HG03442 (cell line): ENCODE results near the gene HELB.

ENCODE experiments used
- ATAC-seq: cut with Tn5 transposase; IDR thresholded peaks from one replicate; pipeline ENCODE4 v1.9.1; 2021; ENCODE audit warnings: mild to moderate bottlenecking, moderate library complexity; ENCODE audit not compliant: unreplicated experiment

HELB gene

DNA sequence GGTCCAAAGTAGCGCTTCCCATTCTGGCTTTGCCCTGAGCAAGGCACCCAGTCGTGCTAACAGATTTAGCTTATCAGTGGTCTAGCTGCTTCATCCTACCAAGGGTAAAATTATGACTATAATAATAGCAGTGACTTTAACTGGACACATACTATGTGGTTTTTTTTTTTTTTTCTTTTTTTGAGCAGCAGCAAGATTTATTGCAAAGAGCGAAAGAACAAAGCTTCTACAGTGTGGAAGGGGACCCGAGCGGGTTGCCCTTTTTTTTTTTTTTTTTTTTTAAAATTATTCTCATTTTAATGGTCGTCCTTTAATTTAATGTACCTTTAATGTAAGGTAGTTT lies 505 bp downstream of the HELB start:
- no peak for ATAC-seq

DNA sequence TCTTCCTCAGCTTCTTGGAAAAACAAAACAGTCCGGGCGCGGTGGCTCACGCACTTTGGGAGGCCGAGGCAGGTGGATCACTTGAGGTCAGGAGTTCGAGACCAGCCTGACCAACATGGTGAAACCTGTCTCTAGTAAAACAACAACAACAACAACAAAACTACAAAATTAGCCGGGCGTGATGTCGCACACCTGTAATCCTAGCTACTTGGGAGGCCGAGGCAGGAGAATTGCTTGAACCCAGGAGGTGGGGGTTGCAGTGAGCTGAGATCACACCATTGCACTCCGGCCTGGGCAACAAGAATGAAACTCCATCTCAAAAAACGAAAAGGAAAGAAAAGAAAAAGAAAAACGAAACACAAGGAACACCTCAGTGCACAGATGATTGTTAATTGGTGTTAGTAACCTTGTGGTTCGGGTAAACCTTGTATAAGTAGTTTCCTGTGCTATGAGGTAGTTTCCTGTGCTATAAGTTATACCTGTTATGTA lies 1.1 kb downstream of the HELB start:
- peak; percentile 40 for ATAC-seq

DNA sequence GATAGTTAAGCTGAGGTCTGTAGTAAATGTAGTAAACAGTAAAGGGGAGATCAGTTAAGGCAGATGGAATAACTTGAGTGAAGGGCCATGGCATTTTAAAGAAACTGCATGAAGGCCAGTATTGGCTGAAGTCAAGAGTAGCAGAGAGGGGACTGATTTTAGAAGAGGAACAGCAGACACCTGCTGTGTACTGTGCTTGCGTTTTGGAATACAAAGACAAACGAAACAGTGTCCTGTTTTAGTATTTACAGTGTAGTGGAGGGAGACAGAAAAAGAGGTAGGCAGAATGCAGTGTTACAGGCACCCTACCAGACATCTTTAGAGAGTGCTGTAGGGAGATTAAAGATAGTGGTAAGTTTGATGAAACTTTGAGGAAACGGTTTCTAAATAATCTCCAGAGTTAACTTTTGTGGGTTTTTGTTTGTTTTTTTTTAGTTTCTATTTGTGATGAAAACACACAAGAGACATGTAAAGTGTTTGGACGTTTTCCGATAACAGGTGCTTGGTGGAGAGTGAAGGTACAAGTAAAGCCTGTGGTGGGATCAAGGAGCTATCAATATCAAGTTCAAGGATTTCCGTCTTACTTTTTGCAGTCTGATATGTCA lies 2.1 kb downstream of the HELB start:
- no peak for ATAC-seq

DNA sequence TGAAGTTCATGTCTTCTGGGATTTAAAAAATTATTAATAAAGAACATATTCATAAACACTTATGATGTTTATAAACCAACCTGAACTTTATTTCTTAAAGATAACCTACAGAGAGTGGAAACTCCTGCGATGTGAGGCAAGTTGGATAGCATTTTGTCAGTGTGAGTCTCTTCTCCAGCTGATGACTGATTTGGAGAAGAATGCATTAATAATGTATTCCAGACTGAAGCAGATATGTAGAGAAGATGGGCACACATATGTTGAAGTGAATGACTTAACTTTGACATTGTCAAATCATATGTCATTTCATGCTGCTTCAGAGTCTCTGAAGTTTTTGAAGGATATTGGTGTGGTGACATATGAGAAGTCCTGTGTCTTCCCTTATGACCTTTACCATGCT lies 7.3 kb downstream of the HELB start:
- no peak for ATAC-seq

DNA sequence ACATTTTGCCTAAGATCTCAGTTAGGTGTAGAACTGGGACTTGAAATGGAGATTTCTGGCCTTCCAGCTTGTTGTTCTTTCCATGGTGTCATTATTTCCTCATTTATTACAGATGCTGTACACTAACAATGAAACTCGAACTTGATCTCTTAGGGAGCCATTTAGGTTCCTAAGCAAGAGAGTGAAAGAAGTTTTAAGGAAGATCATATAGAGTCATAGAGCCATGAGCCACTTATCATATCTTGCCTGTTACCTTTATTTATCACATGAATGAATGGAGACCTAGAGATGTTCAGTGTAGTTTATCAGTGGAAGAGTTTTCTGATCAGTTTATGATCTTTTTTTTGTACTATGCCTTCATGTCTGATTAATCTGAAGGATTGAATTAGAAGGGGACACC lies 9.9 kb downstream of the HELB start:
- ATAC-seq = no peak

DNA sequence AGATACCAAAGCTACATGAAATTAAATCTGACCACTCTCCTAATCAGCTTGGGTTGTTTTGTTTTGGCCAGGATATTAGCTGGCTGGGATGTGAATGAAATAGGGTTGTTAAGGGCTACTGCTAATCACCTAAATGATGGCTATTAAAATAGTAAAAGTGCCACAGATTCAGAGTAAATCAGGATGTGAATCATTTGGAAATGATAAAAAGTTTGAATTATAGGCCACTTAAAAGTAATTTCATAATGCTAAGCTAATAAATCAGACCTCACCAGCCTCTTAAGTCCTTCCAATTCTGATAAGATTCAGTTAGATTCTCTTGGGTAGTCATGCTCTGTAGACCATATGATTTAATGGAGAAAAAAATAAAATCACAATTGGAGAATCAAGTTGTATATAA lies 12.0 kb downstream of the HELB start:
- ATAC-seq = no peak

DNA sequence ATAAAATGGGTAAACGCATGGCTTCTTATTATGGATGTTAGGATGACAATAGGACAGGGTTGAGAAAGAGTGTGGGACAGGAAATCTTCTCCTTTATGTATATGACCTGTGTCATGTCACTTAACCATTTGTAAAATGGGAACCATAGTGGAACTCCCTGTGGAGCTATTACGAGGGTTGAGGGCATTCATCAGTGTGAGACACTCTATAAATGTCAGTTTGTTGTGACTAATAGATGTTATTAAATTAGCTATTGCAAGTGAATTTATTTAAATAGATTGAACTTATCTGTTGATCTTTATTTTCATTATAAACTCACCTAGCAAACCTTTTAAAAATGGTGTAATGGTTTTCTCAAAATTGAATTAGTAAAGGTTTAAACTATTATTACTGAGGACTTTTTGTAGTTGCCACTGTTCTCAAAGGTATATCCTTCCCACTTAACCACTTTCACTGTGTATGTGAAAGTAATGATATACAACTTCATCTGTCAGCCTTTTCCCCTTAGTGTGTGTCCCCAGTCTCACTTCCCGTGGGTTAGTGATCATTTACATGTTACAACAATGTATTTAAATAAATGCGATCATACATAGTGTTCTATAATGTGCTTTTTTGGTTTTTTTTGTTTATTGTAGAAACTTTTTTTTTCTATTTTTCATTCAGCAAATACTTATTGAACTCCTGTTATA lies 17.1 kb downstream of the HELB start:
- ATAC-seq = no peak

DNA sequence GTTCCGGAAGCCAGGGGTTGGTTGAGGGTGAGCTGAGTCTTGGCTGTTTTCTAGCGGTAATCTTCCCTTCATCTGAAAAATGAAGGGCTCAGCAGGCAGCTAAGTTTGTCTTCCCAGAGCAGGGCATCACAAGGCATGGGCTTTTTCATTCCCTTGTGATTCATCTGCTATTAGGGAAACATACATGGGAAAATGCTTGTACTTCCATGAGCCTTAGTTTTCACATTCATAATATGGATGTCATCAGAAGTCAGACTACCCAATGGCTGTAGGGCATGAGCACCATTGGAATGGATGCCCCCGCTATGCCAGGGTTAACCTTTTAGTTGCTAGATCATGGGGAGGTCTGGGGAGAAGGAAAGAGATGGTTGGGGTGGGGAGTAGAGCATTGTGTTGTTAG lies 18.7 kb downstream of the HELB start:
- no peak for ATAC-seq

DNA sequence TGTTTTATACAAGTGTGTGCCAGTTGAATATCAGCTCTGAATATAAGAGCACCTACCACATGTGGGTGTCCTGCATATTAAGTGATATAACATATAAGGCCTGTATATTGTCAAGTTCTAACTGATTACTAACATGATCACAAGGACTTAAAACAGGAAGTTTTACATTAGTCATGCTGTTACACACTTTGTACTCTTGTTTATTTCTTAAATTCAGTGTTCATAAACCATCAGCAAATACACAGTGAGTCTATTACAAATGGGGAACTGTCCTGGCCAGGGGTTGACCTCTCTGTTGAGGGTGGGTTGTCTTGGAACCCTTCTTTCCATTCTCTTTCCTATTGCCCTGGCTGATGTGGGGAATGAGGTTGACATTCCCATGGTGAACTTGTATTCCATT lies 19.1 kb downstream of the HELB start:
- ATAC-seq = no peak

DNA sequence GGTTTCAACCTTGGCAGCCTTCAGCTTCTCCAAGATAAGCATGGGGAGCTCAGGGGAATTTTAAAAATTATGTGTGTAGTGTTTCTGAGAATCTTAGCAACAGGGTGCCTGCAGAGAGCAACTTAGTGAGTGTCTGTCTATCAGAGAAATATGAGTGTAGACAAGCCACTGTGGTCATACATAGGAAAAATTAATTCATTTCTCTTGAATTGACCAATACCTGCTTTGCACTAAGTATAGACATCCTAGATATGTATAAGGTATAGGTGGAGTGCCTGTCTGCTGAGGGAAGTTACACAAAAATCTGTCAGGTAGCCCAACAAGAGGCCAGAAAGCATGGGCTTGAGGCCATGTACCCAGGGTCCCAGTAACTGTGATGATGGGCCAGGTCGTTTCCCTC lies 20.7 kb downstream of the HELB start:
- ATAC-seq = no peak

DNA sequence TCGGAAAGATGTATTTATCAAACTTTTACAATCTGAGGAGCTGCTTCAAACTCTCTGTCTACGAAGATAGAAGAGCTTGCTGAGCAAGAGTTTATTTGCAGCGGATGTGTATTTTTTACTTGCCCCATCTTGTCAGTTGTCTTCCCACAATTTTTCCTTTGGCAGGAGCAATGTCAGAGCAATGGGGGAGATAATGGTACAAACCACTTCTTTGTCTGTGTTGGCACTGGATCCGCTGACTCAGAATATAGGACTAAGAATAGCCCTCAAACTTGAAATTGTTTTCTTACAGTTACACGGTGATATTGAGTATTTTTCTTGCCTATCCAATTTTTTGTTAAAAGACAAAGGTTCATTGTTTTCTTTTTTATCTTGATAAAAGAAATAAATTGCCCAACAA lies 27.6 kb downstream of the HELB start:
- ATAC-seq = no peak

DNA sequence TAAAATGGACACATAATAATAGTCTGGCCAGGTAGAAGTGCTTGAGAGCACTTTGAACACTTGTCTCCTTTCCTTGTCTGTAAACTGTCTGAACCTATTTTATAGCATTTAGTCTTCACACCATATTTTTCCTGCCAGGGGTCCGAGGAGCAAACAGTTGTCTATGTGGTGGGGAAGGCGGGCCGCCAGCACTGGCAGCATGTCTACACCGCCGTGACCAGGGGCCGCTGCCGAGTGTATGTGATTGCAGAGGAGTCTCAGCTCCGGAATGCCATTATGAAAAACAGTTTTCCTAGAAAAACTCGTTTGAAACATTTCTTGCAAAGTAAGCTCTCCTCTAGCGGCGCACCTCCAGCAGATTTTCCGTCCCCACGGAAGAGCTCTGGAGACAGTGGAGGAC lies 28.7 kb downstream of the HELB start:
- ATAC-seq = no peak

DNA sequence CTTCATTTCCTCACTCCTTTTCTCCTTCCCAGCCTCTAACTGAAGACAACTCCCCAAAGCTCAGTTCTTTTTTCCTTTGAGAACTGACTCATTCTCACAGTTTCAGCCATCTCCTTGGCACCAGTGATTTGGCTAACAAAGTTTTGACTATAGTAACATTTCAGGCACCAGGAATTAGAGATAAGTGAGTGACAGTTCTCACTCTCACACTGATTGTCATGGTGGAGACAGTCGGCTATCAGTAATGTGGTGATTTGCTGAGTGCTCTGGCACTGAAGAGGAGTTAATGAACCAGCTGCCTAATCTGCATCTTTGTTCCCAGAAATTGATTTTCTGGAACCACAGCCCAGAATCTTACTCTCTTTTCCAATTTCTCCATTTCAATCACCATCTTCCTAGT lies 29.5 kb downstream of the HELB start:
- ATAC-seq = no peak

DNA sequence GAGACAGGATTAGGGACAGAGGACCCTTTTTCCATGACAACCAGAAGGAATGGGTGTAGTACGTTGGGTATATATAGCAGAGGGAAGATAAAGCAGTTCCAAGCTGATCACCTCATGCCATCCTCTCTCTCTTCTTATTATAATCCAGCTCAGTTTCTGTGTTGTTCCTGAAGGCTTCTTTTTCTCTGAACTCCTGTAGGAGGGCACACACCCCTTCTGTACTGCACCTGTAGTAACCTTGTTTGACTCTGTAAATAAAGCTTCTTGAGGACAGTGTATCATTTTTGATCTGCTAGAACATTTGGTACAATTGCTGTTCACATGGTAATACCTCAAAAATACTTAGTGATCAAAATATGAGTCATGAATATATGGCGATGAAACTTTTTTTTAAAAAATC lies 33.5 kb downstream of the HELB start:
- ATAC-seq = no peak

DNA sequence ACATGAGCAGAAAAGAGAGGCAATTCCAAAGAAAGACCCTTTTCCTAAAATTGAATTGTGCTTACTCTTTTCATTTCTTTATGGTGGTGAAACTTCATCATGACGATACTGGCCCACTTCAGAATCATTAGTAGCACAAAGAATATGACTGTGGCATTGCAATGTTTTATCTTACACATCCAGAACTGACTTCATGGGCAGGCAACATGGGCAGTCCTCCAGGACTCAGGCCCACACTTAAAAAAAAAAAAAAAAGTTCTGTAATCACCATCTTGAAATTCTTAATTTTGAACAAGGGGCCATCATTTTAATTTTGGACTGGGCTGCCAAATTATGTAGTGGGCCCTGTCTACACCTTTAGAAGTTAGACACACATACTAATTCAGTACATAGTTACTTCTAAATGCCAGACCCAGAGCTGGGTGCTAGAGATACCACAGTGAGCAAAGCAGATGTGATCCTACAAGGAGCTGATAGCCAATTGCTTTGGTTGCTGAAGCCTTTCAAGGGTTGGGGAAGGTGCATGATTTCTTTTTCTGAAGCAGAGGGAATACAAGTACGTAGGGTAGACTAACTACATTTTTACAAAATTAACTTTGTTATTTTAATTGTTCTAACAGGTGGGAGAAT lies 35.2 kb downstream of the HELB start:
- no peak for ATAC-seq

DNA sequence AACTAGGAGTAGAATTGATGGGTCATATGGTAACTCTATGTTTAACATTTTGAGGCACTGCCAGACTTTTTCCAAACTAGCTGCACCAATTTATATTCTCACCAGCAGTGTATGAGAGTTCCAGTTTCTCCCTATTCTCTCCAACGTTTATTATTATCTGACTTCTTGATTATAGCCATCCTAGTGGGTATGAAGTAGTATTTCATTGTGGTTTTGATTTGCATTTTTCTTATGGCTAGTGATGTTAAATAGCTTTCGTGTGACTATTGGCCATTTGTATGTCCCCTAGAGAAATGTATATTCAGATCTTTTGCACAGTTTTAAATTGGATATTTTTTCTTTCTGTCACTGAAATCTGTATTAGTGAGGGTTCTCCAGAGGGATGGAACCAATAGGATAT lies 37.8 kb downstream of the HELB start:
- no peak for ATAC-seq

DNA sequence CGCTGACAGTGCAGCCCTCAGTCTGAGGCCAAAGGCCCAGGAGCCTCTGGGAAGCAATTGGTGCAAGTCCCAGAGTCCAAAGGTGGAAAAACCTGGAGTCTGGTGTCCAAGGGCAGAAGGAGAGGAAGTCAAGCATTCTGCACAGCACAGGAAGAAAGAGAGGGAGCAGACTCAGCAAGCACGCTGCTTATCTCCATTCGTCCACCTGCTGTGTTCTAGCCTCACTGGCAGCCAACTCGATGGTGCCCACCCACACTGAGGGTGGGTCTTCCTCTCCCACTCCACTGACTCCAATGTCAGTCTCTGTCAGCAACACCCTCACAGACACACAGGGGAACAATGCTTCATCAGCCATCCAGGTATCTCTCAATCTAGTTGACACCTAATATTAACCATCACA lies 38.8 kb downstream of the HELB start:
- ATAC-seq = no peak

DNA sequence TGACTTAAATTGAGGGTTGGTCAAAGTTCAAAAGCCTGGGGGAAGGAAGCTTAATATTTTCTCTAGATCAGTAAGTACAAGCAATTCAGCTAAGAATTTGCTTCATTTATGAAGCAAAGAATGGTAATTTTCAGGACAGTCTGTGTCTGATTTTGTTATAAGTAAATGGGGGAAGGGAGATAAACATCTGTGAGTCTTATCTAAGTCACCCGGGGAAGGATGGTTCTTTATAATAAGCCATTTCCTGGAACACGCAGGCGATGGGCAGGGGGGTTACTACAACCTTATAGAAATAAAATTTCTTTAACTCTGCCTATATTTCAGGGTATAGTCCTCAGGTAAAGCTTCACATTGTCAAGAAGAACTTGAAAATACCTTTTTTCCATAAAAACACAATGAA lies 42.9 kb downstream of the HELB start:
- no peak for ATAC-seq

DNA sequence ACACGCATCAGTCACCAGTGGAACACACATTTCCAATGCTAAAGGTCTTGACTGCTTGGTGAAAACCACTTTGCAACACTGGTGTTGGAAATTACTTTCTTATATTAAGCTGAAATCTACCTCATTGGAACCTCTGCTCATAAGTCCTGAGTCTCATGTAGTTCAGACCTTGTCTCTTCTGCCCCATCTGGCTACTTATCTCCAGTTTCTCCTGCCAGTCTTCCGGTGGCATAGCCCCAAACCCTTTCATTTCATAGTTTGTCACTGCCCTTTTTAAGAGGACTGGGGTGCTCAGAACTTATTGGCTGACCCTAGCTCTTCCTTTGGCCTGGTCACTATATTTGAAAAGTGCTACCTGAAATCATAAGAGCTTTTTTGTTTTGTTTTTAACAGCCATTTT lies 43.7 kb downstream of the HELB start:
- no peak for ATAC-seq

DNA sequence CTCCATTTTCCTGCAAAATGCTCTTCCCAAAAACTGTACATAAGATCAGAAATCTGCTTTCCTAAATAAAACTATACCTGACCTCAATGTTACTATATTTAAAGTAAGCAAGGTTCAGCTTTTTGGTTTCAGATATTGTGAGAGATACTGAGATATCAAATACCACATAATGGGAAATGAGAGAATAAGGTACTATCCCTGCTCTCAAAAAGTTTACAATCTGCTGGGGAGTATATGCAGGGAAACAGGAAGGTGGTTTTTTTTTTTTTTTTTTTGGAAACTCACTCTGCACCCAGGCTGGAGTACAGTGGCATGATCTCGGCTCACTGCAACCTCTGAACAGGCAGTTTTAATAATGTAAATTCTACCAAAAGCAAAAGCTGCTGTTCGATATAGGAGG lies 49.0 kb downstream of the HELB start:
- ATAC-seq = no peak

DNA sequence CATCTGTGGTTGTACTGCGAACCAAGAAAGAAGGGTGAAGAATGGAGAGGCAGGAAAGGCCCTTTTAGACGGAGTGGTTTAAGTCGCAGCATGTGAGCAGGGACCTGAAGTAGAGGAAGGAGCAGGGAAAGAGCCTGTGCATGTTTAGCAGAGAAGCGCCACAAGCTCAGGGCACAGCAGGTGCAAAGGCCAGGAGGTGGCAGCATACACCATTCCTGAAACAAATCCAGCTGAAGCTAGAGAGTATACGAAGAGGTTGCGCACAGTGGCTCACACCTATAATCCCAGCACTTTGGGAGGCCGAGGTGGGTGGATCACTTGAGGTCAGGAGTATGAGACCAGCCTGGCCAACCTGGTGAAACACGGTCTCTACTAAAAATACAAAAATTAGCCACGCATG lies 49.9 kb downstream of the HELB start:
- no peak for ATAC-seq

DNA sequence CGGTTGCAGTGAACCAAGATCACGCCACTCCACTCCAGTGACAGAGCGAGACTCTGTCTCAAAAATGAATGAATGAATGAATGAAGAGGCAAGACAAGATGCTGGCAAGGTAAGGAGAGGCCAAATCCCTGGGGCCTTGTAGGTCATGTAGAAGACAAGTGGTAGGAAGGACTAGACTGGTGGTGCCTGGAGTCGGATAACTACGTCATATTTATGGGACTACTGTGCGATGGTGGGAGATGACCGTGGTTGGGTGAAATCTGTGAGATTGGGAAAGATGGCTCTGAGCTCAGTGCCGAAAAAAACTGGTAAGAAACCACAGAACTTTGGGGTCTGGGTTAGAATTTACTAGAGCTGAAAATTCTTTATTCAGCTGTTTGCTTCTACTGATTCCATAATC lies 50.6 kb downstream of the HELB start:
- ATAC-seq = no peak

DNA sequence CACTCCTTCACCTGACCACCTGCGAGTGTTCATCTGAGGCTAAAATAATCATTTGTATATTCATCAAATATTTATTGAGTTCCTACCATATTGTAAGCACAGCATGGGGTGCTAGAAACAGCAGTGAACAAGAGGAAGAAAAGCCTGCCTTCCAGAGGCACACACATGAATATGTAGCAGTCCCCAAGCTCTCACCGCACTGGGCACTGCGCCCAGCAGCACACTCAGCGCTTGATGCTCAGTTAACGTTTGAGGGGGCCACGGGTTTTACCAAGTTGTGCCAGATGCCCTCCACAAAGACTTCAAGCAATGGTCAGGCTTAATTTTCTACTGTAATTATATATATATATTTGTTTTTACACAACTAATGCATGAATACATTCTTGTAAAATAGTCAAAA lies 52.0 kb downstream of the HELB start:
- no peak for ATAC-seq
